GM18507 (cell line): ENCODE data around the gene CCSER1.
A peak's percentile ranks its signal among the peaks of the same experiment; 100 is the strongest.
"Not testable (repeated sequence)": the region's sequence is repeated elsewhere in the genome, so short reads cannot be mapped to it uniquely, and the experiment has no call there.

Experiments
- DNase-seq: peaks from one replicate; pipeline ENCODE4 v3.0.0; 2011; ENCODE audit warnings: low read depth; ENCODE audit not compliant: insufficient read length; ENCODE audit errors: extremely low spot score
- FAIRE-seq: peaks from 2 replicates; lab custom pipeline; 2011; peaks lifted over from hg19 to GRCh38; lab: Jason Lieb, UNC

CCSER1 gene

GRCh38 chr4:91472046-91472445 is 1344.9 kb downstream of the CCSER1 start:
- DNase-seq: no peak
- FAIRE-seq: no peak

DNA sequence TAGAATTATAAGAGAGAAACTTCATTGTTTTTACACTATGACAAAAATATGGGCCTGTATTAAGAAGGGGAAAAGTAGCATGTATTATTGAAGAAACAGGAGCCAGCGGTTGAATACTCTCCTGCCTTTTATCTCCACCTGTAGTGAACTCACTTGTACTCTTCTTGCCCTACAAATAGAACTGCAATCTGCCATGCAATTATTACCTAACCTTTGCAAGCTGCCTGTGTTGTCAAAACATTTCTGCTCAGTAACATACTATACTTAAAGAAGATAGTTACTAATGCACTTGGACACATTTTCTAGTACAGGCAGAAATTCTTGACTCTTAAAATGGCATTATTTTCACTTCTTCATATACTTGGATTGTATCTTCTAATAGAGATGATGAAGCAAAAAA is 1358.2 kb downstream of the CCSER1 start:
- DNase-seq: no peak
- no peak for FAIRE-seq

- peak; percentile 33 for FAIRE-seq
- DNase-seq: no peak
Observed at GRCh38 chr4:91488946-91489345, 1361.8 kb downstream of the CCSER1 start.

DNA sequence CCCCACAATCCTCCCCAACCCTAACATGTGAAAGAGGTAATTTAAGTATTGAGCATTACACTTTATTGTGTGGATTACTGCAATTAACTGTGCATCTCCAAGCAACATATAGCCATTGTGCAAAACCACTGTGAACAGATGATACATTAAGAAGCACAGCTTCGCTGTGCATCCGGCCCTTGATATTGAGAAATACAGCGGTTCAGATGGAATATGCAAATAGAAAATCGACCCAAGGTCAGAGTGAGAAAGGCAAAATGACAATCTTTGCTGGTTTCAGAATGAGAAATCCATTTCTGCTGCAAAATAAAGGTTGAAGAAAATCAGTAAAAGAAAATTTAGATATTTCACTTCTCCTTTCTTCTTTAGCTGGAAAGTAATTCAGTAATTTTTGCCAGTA is 1370.7 kb downstream of the CCSER1 start:
- FAIRE-seq (no peak), DNase-seq (no peak)

DNA sequence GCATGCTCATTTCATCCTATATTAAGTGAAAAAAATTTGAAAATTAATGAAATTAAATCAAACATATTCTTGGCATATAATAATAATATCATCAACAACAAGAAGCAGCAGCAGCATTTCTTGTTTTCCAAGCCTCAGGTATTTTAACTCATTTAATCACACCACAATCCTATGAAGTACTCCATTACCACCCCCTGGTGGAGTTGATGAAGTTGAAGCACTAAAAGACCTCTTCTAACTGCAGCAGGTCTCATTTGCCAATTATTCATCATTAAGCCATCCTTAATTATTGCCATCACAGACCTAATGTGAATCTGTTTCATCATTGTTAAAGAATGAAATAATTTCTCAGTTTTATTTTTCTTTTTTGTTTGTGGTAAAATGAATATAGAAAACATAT is 1375.2 kb downstream of the CCSER1 start:
- DNase-seq: no peak

DNA sequence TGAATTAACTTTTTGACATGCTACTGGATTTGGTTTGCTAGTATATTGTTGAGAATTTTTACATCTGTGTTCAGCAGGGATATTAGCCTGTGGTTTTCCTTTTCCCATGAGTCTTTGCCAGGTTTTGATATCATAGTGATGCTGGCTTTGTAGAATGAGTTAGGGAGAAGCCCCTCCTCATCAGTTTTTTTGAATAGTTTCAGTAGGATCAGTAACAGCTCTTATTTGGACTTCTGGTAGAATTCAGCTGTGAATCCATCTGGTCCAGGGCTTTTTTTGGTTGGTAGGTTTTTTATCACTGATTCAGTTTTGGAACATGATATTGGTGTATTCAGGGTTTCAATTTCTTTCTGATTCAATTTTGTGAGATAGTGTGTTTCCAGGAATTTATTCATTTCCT is 1386.1 kb downstream of the CCSER1 start:
- DNase-seq (no peak), FAIRE-seq (no peak)

More for the DNA sequence above, 1375.2 kb downstream of the CCSER1 start:
- no peak for FAIRE-seq

GRCh38 chr4:91519155-91519554 is 1392.0 kb downstream of the CCSER1 start:
- FAIRE-seq (no peak), DNase-seq (no peak)

GRCh38 chr4:91525621-91526020 is 1398.4 kb downstream of the CCSER1 start:
- no peak for FAIRE-seq
- no peak for DNase-seq

DNA sequence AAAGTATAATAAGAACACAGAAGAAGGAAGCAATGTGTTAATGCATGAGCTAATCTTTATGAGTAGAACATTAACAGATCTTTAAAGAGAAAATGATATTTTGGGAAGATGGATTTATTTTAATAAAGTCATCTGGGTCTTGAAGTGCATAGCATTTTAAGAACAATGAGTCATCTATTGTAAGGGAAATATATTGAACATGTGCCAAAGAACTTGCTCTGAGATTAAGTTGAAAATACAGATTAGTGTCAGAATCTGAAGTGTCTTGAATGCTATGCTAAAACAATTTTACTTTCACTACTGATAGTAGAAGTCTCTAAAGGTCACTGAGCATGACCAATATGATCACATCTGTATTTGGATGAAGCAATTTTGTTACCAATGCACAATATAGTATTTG is 1399.9 kb downstream of the CCSER1 start:
- no peak for FAIRE-seq

GRCh38 chr4:91567594-91567993 is 1440.4 kb downstream of the CCSER1 start:
- no peak for FAIRE-seq

More for the DNA sequence above, 1399.9 kb downstream of the CCSER1 start:
- DNase-seq: no peak

DNA sequence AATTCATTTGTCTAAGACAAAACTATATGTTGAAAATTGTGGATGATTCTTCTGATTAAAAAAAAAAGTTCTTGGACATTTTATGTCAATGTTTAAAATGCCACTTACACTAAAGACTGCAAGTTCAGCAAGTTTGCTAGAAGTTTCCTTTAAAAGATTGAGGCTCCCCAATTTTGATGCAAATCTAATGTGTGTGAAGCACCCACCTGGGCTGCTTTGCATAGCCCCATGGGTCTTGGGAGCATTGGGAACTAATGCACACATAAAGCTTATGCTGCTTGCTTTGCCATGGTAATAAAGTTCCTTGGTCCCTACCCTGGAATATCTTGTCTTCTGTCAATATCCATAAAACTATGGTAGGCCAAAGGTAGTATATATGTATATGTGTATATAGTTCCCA is 1450.7 kb downstream of the CCSER1 start:
- DNase-seq (no peak), FAIRE-seq (no peak)

More at GRCh38 chr4:91567594-91567993, 1440.4 kb downstream of the CCSER1 start:
- no peak for DNase-seq

DNA sequence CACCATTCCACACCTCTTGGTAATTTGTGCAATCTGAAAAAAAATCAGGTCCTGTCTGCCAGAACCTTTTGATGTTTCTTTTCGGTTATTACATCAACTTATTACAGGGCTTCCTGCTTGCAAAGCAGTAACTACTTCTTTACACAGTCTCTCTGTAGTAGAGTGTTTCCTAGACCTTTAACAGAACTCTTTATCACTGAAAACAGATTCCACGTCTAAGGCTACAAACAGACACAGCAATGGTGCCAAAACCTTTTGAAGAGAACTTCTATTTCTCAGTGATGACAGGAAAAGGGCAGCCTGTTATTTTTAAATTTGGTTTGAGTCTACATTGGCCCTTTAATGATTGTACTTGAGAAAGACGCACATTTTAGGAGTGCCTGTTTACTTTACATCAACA is 1463.1 kb downstream of the CCSER1 start:
- DNase-seq (no peak), FAIRE-seq (no peak)

DNA sequence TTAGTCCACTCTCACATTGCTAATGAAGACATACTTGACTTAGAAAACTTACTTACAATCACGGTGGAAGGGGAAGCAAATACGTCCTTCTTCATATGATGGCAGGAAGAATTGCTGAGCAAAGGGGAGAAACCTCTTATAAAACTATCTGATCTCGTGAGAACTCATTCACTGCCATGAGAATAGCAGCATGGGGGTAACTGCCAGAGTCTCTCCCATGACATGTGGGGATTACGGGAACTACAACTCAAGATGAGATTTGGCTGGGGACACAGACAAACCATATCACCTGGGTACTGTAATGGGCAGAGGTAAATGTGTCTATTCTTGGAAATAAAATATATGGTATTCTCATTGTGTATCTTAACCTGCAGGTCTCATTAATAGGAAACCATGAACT is 1464.9 kb downstream of the CCSER1 start:
- FAIRE-seq (no peak), DNase-seq (no peak)

DNA sequence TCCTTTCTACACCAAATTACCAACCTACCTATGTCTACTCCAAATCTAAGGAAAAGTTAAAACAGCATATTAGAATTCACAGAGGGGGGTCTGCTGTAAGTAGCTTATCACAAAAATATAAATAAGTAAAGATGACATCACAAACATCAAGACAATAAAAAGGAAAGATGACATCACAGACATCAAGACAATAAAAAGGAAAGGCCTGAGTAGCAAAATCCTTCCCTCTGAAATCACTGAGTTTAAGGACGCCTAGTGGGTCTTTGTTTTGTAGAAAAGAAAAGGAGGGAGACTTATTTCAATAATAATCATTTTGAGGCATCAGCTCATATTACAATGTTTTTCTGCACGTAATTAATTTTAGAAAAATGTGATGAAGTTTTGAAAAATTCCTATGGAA is 1469.5 kb downstream of the CCSER1 start:
- FAIRE-seq (no peak), DNase-seq (no peak)

- no peak for DNase-seq
- FAIRE-seq: no peak
Observed at GRCh38 chr4:91598696-91599095, 1471.5 kb downstream of the CCSER1 start.

DNA sequence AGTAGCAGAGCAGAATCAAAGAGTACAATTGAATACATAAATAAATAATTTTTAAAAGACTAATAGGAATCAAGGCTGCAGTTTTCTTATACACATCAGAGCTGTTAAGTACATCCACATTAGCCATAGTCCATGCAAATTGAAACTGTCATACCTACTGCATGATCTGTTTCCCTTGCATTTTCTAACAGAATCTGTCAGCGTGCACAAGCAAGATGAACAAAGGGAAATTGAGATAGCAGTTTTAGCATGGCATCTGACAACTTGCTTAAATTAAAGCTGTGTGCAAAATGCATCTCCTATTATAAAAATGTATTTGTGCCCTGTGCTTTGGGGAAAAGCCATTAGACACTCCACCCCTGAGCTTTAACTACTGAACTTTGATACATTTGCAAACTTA is 1473.1 kb downstream of the CCSER1 start:
- DNase-seq (no peak), FAIRE-seq (no peak)

DNA sequence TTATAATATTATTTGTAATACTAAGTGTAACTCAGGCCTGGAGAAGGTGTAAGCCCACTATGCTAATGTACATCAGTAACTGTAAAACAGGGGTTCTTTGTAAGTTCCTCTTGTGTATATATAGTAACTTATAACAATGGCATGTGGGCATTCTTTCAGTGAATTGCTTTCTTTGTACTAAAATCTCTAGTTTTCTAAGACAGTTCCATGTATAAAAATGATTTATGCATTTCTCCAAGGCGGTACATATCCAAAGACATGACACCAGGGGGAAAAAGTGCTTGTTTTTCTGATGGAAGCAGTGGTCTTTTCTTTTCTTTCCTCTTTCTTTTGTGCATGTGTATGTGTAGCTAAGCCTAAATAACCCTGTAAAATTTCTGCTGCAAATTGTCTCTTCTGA is 1474.2 kb downstream of the CCSER1 start:
- FAIRE-seq (no peak), DNase-seq (no peak)

DNA sequence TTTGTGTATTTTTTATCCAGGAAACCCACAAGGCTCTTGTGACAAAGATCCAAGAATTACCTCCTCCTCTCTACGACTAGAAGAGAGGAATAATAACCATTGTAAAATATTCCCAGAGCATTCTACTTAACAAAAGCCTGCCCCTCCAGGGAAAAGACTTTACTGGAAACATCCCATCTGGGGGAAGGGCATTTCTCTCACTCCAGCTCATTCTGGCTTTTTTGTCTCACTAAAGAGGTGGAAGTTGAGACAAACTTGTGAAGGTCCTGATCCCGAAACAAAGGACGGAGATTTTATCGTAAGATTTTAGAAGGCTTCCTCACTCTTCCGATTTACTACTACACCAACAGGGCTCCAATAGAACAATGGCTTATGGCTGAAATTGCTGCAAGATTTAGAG is 1484.6 kb downstream of the CCSER1 start:
- DNase-seq (no peak), FAIRE-seq (no peak)

DNA sequence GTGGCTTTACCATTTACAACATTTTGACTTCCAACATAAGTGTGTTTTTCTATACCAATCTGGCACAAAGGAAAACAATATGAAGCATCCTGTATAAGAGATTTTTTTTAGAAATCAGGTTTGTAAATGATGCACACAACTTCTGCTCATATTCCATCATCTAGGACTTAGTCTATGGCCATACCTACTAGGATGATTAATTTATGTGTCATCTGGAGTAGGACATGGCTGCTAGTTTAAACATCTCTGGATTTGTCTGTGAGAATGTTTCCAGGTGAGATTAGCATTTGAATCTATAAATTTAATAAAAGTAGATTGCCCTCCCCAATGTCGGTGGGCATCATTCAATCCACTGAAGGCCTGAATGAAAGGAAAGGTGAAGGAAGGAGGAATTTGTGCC is 1493.8 kb downstream of the CCSER1 start:
- FAIRE-seq (no peak), DNase-seq (no peak)

DNA sequence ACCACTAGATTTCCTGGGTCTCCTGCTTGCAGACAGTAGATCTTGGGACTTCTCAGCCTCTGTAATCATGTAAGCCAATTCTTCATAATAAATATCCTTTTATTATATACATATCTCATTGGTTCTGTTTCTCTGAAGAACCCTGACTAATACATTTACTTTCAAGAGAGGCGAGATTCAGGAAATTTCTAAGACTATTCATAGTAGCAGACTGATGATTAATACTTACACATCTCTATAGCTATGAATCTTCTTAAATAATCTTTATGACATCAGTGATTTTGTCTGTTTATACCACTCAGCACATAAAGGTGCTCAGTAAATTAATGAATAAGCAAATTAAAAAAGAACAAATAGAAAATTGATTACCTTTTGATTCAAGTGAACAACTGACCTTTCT is 1494.3 kb downstream of the CCSER1 start:
- FAIRE-seq: no peak

DNA sequence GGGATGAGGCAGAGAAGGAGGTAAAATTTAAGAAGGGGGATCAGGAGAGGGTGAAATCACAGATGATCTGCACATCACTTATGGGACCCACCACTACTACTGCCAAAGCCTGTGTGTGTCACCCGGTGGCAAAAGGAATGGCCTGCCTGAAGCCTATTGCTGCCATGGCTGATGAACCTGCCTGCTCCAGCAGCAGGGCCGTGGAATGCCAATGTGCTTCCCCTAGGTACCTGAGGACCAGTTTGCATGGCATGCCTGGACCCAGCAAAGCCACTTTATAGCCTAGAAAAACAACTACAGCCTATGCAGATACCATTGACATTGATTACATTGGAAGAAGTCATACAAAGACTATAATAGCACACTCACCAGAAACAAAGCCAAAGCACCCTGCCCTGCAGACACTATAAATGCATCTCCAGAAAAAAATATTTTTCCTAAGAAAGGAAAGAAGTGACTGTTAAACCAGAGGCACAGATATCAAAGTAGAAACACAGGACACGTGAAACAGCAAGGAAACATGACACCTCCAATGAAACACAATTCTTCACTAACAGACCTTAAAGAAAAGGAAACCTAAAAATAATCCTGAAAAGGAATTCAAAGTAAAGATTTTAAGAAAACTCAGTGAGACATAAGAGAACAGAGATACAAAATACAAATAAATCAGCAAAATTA is 1495.9 kb downstream of the CCSER1 start:
- no peak for FAIRE-seq
- no peak for DNase-seq

More for the DNA sequence above, 1494.3 kb downstream of the CCSER1 start:
- no peak for DNase-seq

DNA sequence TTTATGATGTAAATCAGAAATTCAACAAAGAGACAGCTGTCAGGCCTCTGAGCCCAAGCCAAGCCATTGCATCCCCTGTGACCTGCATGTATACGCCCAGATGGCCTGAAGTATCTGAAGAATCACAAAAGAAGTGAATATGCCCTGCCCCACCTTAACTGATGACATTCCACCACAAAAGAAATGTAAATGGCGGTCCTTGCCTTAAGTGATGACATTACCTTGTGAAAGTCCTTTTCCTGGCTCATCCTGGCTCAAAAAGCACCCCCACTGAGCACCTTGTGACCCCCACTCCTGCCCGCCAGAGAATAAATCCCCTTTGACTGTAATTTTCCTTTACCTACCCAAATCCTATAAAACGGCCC is 1496.4 kb downstream of the CCSER1 start:
- not testable (repeated sequence) for FAIRE-seq, DNase-seq
